ENCODE measurements around the gene AOPEP. TPM values are rescaled to one million over a fixed set of nuclear protein-coding genes. Genes with fewer than 3 reads are reported as not detected.
A peak's percentile ranks its signal among the peaks of the same experiment; 100 is the strongest.

Gene AOPEP
- total and polyA plus RNA-seq, 4 donors = 29.0 to 121 (median 60.0) TPM

DNA sequence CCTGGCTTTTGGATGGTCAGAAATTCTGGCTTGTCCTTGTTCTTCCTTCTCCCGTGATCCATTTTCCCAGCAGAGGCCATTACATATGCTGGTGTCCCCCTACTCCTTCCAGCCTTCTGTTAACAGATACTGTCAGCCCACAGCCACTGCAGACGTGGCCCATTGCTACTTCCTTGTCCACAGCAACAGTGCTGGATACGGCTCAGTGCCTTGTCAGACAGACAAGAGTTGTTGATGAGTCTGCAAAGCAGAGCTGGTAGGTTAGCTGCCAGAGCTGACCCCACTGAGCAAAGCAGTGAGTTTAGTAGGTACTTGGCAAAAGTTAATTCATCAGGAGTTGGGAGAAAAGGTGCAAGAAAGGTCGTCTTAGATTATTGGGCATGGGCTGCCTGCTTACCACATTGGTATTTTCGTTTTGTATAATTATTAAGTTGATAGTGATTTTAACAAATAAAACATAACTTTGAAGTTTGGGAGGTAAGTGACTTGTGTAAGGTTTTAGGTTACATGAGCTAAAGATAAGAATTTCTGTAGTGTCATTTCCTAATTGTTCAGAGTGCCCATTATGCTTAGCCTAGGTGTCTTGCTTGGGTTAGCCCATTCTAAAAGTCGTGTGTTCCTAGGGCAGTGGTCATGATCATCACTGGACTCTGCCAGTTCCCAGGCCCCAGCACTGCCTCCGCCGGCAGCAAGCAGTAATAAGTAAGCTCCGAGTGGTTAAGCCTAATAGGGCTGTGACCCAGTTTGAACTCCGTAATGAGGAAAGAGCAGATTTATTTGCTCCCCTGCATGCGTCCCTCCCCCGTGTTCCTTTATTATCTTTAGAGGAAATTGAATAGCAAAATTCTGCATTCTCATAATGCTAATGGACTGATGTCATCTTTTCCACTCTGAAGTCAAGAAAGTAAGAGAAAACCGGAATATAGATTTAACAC lies 299.0 kb downstream of the AOPEP start:
- DNase-seq (peak; percentile 78 to 93 (median 92)), ATAC-seq (ENCODE audit: insufficient read depth, low FRiP score) (peak; percentile 86)
- H3K9me3 ChIP-seq (ENCODE audit: control insufficient read depth in 4 of 4, insufficient read depth in 3 of 4, low read length in 3 of 4) = no peaks in the 10 kb centered on the region
- peak overlapping the region in 1 of 2 donors; percentile 57 for H3K9ac ChIP-seq (ENCODE audit: insufficient read depth in 1 of 2, low read length in 2 of 2)
- H3K27me3 ChIP-seq (ENCODE audit: control insufficient read depth in 3 of 3, insufficient read depth in 3 of 3, low read length in 2 of 3) = no peaks in the 10 kb centered on the region
- 43 to 62% methylated on average over 13 of the region's 13 CpGs for WGBS, 2 donors
- TF ChIP-seq CTCF (IDR thresholded peaks at IDR 0.05; ENCODE audit: control extremely low read depth, extremely low read depth) = no peak
- no peak overlapping the region for H3K4me3 ChIP-seq
- peak overlapping the region; percentile 64 to 91 for H3K27ac ChIP-seq (ENCODE audit: low read depth in 1 of 2, low read length in 1 of 2)
- H3K36me3 ChIP-seq (ENCODE audit: control insufficient read depth in 4 of 4, insufficient read depth in 4 of 4, low read length in 4 of 4) = peaks cover 0 to 15% (median 6%) of the 10 kb centered on the region in 4 donors
- H3K4me1 ChIP-seq (ENCODE audit: control insufficient read depth in 5 of 5, insufficient read depth in 5 of 5, low read length in 5 of 5) = peaks cover 20 to 46% (median 28%) of the 10 kb centered on the region in 5 donors

- TF ChIP-seq CTCF (IDR thresholded peaks at IDR 0.05; ENCODE audit: control extremely low read depth, extremely low read depth) = no peak
- DNase-seq (no peak), ATAC-seq (ENCODE audit: insufficient read depth, low FRiP score) (no peak)
- WGBS, 2 donors = 79 to 92% methylated on average over 6 of the region's 6 CpGs
- no peak overlapping the region for H3K4me3 ChIP-seq
- H3K4me1 ChIP-seq (ENCODE audit: control insufficient read depth in 5 of 5, insufficient read depth in 5 of 5, low read length in 5 of 5) = peaks cover 22 to 51% (median 33%) of the 10 kb centered on the region in 5 donors
- H3K27ac ChIP-seq (ENCODE audit: low read depth in 1 of 2, low read length in 1 of 2) = peak overlapping the region in 1 of 2 donors; percentile 64
- H3K9ac ChIP-seq (ENCODE audit: insufficient read depth in 1 of 2, low read length in 2 of 2) = peak overlapping the region in 1 of 2 donors; percentile 52
- peaks cover 0 to 15% (median 5%) of the 10 kb centered on the region in 4 donors for H3K36me3 ChIP-seq (ENCODE audit: control insufficient read depth in 4 of 4, insufficient read depth in 4 of 4, low read length in 4 of 4)
- no peaks in the 10 kb centered on the region for H3K9me3 ChIP-seq (ENCODE audit: control insufficient read depth in 4 of 4, insufficient read depth in 3 of 4, low read length in 3 of 4)
- no peaks in the 10 kb centered on the region for H3K27me3 ChIP-seq (ENCODE audit: control insufficient read depth in 3 of 3, insufficient read depth in 3 of 3, low read length in 2 of 3)
These were observed 299.6 kb downstream of the AOPEP start for GRCh38 chr9:95026148-95026524.

GRCh38 chr9:95027914-95028852 lies 301.7 kb downstream of the AOPEP start:
- H3K27me3 ChIP-seq (ENCODE audit: control insufficient read depth in 3 of 3, insufficient read depth in 3 of 3, low read length in 2 of 3) = no peaks in the 10 kb centered on the region
- H3K36me3 ChIP-seq (ENCODE audit: control insufficient read depth in 4 of 4, insufficient read depth in 4 of 4, low read length in 4 of 4) = peaks cover 0 to 10% (median 3%) of the 10 kb centered on the region in 4 donors
- H3K4me1 ChIP-seq (ENCODE audit: control insufficient read depth in 5 of 5, insufficient read depth in 5 of 5, low read length in 5 of 5) = peaks cover 26 to 53% (median 34%) of the 10 kb centered on the region in 5 donors
- H3K9me3 ChIP-seq (ENCODE audit: control insufficient read depth in 4 of 4, insufficient read depth in 3 of 4, low read length in 3 of 4) = no peaks in the 10 kb centered on the region
- 63 to 84% methylated on average over 11 of the region's 11 CpGs for WGBS, 2 donors
- no peak for TF ChIP-seq CTCF (IDR thresholded peaks at IDR 0.05; ENCODE audit: control extremely low read depth, extremely low read depth)
- no peak for ATAC-seq (ENCODE audit: insufficient read depth, low FRiP score)
- H3K4me3 ChIP-seq = no peak overlapping the region
- H3K9ac ChIP-seq (ENCODE audit: insufficient read depth in 1 of 2, low read length in 2 of 2) = no peak overlapping the region
- H3K27ac ChIP-seq (ENCODE audit: low read depth in 1 of 2, low read length in 1 of 2) = peak overlapping the region; percentile 26 to 80
- DNase-seq = peak in 1 of 3 donors; percentile 67
